ENCODE results near the gene KAZN. TPM values are rescaled to one million over a fixed set of nuclear protein-coding genes. Genes with fewer than 3 reads are reported as not detected.

KAZN gene
- total and polyA plus RNA-seq, 2 of the 8 experiments (the other 6 are each of a cell fraction or from before 2014, with no cell fraction given) = 3.7 to 11.8 TPM

DNA sequence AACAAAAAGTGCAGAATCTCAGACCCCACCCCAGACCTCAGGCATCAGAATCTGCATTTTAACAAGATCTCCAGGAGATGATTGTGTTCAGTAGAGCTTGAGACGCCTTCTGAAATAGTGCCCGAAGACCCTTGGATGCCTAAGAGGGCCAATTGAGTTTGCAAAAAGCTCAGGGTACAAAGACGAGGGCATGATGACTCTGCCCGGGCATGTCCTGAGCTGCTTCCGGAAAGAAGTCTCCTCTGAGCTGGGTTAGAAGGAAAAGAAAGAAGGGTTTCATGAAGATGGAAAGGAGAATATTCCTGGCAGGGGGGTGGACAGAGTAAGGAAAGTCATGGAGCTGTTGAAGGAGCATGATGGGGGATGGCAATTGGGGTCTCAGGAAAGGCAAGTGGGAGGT, 308.9 kb downstream of the KAZN start:
- Histone ChIP-seq H3K36me3 (ENCODE audit: control insufficient read depth in 2 of 4, insufficient read depth in 4 of 4, low read length in 3 of 4) (no peaks in the 10 kb centered on the region), H3K4me3 (ENCODE audit: extremely low read depth in 1 of 4, insufficient read depth in 2 of 4, low read depth in 3 of 4, low read length in 4 of 4) (no peak overlapping the region), H2BK20ac (ENCODE audit: low read length) (no peak overlapping the region), H4K8ac (ENCODE audit: extremely low read depth, insufficient read depth, low read length) (no peak overlapping the region), H3K27me3 (replicated peaks in 1 of 4; ENCODE audit: control insufficient read depth in 3 of 4, extremely low read depth in 1 of 4, insufficient read depth in 3 of 4, low read length in 3 of 4) (no peaks in the 10 kb centered on the region), H3K23ac (ENCODE audit: insufficient read length) (no peak overlapping the region), H2BK15ac (ENCODE audit: low read length) (no peak overlapping the region), H3K27ac (ENCODE audit: low read depth, low read length) (no peak overlapping the region), H3K56ac (replicated peaks; ENCODE audit: insufficient read length, low read depth, low read length) (no peak overlapping the region), H3K18ac (ENCODE audit: extremely low read depth, low read length) (no peak overlapping the region; the same call in 1 of the 2 replicates), H3K4me2 (ENCODE audit: insufficient read depth in 1 of 2, low read depth in 2 of 2, low read length in 2 of 2) (no peak overlapping the region), H2BK12ac (ENCODE audit: low read depth, low read length) (0 out of 2 replicates have a peak overlapping the region, but pooled peaks have one; percentile 39), H3K79me2 (ENCODE audit: control insufficient read depth in 1 of 2, insufficient read depth in 2 of 2, low read length in 2 of 2) (no peaks in the 10 kb centered on the region), H2BK5ac (ENCODE audit: low read depth, low read length) (peak overlapping the region; percentile 84; the same call in 1 of the 2 replicates), H4K5ac (ENCODE audit: insufficient read length, low read depth, low read length) (no peak overlapping the region), H2AFZ (ENCODE audit: low read length) (no peak overlapping the region), H3K9me3 (ENCODE audit: insufficient read depth in 2 of 2, low read depth in 1 of 2, low read length in 1 of 2) (no peaks in the 10 kb centered on the region), H3K79me1 (ENCODE audit: low read depth, low read length) (no peaks in the 10 kb centered on the region), H3K23me2 (ENCODE audit: low read depth, low read length) (no peaks in the 10 kb centered on the region), H3K4me1 (replicated peaks in 1 of 4; ENCODE audit: control insufficient read depth in 3 of 4, insufficient read depth in 4 of 4, low read length in 3 of 4) (no peaks in the 10 kb centered on the region), H2BK120ac (replicated peaks; ENCODE audit: low read depth, low read length) (peak overlapping the region; percentile 80), H3K14ac (ENCODE audit: insufficient read length) (no peak overlapping the region), H3K9ac (replicated peaks in 1 of 4; ENCODE audit: extremely low read depth in 1 of 4, low read depth in 3 of 4, low read length in 3 of 4) (no peak overlapping the region), H4K91ac (replicated peaks; ENCODE audit: insufficient read length, low read length) (peak overlapping the region; percentile 34), H2AK5ac (ENCODE audit: low read depth, low read length) (no peak overlapping the region), H4K20me1 (replicated peaks in 1 of 2; ENCODE audit: control insufficient read depth in 1 of 2, insufficient read depth in 2 of 2, low read length in 2 of 2) (no peaks in the 10 kb centered on the region), H3K4ac (replicated peaks; ENCODE audit: insufficient read length, low read depth, low read length) (peak overlapping the region; percentile 32)
- DNase-seq (ENCODE audit: low read depth in 1 of 2, low spot score in 2 of 2) (no peak), FAIRE-seq (no peak)
- ChIA-PET CTCF (ENCODE audit: partially characterized antibody) (interaction anchor here (0.7 to 1.6 kb wide), 8 partner anchors 9 to 139 kb away, joined by 3 to 5 read pairs (median 3); no protein-coding TSS in a partner anchor), POLR2A (ENCODE audit: partially characterized antibody) (no interaction called here)
- 88% methylated on average over 5 of the region's 5 CpGs; no CpG with 5 or more reads in 1 of the 2 experiments for WGBS, 2 experiments (ENCODE audit: extremely low coverage in 1 of 2, insufficient coverage in 1 of 2, insufficient read length in 1 of 2, insufficient replicate concordance in 2 of 2, low coverage in 1 of 2, low lambda C conversion rate in 2 of 2, missing lambda C conversion rate in 1 of 2)
- no peak for TF ChIP-seq JUN (IDR thresholded peaks at IDR 0.05; ENCODE audit: low read depth, low read length)
- TF ChIP-seq BACH1 (IDR thresholded peaks at IDR 0.05; ENCODE audit: low read length) = no peak
- no peak for TF ChIP-seq SRF (IDR thresholded peaks at IDR 0.05; ENCODE audit: low read depth, low read length)
- no peak for TF ChIP-seq CREB1 (IDR thresholded peaks at IDR 0.05)
- no peak for TF ChIP-seq JUND (IDR thresholded peaks at IDR 0.05; ENCODE audit: low read length)
- no peak for TF ChIP-seq CBX8 (IDR thresholded peaks at IDR 0.05; ENCODE audit: borderline replicate concordance, low read depth, low read length)
- TF ChIP-seq MAX (IDR thresholded peaks at IDR 0.05) = no peak
- TF ChIP-seq EGR1 (IDR thresholded peaks at IDR 0.05; ENCODE audit: borderline replicate concordance, low read depth, low read length) = no peak
- TF ChIP-seq MAFK (IDR thresholded peaks at IDR 0.05; ENCODE audit: low read depth, low read length) = no peak
- no peak for TF ChIP-seq CBX5 (IDR thresholded peaks at IDR 0.05; ENCODE audit: low read depth, low read length)
- no peak for TF ChIP-seq KDM5A (IDR thresholded peaks at IDR 0.05; ENCODE audit: low read length)
- TF ChIP-seq RAD21 (IDR thresholded peaks at IDR 0.05 in 1 of 2, conservative IDR thresholded peaks at IDR 0.05 in 1 of 2; ENCODE audit: low read depth in 2 of 2, low read length in 2 of 2) = no peak
- no peak for TF ChIP-seq GTF2F1 (IDR thresholded peaks at IDR 0.05; ENCODE audit: borderline replicate concordance, low read depth, low read length)
